GM12801 (cell line): ENCODE results near the gene PI4K2B.

Experiments
- TF ChIP-seq, protein P1 (sequence below): IDR thresholded peaks from one replicate; pipeline ENCODE4 v1.5.1; 2011; ENCODE audit warnings: control low read depth; ENCODE audit not compliant: insufficient read length; ENCODE audit errors: extremely low read depth

The PI4K2B gene

DNA sequence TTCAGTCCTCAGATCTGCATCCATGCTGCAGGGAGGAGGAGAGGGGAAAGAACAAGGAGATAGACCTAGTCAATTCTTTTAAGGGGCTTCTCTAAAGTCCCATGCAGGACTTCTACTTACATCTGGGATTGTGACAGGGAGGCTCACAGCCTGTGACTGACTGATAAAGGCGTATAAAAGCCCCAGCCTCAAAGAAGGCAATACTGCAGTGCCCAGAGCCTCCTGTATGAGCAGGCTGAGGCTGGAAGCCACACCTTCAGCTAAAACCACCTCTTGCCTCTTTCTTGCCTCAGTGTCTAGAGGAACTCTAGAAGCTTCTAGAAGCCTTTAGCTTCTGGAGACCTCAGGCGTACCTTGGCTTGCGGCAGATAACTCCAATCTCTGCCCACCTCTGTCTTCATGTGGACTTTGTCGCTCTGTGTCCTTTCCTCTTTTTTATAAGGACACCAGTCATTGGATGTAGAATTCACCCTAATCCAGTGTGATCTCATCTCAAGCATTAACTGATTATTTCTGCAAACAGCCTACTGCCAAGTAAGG lies 72.8 kb downstream of the PI4K2B start:
- TF ChIP-seq, protein P1, sequence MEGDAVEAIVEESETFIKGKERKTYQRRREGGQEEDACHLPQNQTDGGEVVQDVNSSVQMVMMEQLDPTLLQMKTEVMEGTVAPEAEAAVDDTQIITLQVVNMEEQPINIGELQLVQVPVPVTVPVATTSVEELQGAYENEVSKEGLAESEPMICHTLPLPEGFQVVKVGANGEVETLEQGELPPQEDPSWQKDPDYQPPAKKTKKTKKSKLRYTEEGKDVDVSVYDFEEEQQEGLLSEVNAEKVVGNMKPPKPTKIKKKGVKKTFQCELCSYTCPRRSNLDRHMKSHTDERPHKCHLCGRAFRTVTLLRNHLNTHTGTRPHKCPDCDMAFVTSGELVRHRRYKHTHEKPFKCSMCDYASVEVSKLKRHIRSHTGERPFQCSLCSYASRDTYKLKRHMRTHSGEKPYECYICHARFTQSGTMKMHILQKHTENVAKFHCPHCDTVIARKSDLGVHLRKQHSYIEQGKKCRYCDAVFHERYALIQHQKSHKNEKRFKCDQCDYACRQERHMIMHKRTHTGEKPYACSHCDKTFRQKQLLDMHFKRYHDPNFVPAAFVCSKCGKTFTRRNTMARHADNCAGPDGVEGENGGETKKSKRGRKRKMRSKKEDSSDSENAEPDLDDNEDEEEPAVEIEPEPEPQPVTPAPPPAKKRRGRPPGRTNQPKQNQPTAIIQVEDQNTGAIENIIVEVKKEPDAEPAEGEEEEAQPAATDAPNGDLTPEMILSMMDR = no peak

GRCh38 chr4:25307596-25307995 lies 73.8 kb downstream of the PI4K2B start:
- TF ChIP-seq, protein P1 = no peak

DNA sequence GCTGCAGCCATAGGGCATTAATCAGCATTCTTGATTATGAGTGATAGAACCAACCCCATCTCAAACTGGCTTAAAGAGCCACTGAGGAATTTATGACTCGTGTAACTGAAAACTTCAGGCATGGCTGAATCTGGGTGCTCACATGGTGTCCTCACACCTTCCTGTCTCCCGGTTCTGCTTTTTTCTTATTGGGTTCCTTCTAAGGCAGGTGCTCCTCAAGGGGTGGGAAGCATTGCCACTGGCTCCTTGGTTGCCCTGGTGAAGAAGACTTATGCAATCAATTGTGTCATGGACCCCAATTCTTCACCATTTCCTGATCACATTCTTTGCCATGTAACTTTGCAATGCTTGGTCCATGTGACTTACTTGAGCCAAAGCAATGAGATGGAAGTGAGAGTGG lies 74.5 kb downstream of the PI4K2B start:
- TF ChIP-seq, protein P1 = no peak

DNA sequence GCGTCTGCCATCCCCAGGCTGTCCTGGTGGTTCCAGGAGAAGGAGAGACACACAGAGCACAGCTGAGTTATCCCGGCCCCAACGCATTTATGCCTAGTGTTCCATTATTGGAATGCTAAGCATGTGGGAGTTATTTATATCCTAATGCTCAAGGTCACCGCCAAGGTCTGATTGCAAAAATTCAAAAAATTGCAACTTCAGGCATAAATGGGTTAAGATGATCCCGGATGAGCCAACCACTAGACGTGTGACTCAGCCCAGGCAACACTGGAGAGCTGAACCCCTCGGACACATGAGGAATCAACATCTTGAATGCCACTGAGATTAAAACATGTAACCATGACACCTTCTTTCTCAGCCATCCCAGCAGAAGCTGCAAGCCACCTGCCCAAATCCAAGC lies 74.9 kb downstream of the PI4K2B start:
- TF ChIP-seq, protein P1 = no peak

GRCh38 chr4:25310066-25310802 lies 76.4 kb downstream of the PI4K2B start:
- TF ChIP-seq, protein P1 = no peak

- TF ChIP-seq, protein P1 = no peak
Measured at GRCh38 chr4:25310803-25311166, 77.0 kb downstream of the PI4K2B start.

DNA sequence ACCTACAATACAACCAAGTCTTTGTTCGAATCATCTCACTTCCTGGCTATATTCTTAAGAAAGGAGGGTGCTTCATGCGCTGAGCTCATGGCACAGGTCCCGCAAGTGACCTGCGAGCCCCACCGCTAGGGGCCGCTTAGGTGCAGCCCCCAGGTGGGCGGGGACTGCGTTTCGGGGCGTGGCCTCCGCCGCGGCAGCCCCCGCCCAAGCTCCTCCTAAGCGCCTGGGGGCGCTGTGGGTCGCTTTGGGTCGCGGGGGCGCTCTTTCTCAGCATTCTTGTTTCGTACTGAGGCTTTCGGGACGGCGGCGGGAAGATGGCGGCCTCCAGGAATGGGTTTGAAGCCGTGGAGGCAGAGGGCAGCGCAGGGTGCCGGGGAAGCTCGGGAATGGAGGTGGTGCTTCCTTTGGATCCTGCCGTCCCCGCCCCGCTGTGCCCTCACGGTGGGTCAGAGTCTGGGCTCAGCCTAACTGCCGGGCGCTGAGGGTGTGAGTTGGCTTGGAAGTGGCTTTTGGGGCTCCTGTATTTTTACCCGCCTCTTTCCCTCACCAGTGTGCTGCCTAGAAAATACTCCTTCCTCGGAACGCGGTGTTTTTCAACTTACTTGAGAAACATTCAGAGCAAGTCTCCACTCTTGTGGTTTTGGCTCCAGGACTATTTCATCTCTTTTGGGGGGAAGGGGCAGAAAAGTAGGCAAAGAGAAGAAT lies 78.8 kb downstream of the PI4K2B start, which contains the start of gene ZCCHC4:
Gene ZCCHC4, plus strand, starts transcription at position 279 of the 705 bp plus-strand sequence. Its CDS starts 36 bp downstream, at position 315.
- TF ChIP-seq, protein P1 = peak; percentile 2
